BE2C (cell line): ENCODE data around the gene ZHX3.

ENCODE experiments used
- DNase-seq: peaks from one replicate; pipeline ENCODE4 v3.0.0-alpha.2; 2020
- H3K27me3 ChIP-seq: fragments of 250-450 bp; sonication (Bioruptor Pico); 2 replicates; pipeline ENCODE4 v1.5.1; 2020; ENCODE audit warnings: mild to moderate bottlenecking
- H3K36me3 ChIP-seq: fragments of 250-450 bp; sonication (Bioruptor Pico); 2 replicates; pipeline ENCODE4 v1.5.1; 2020; ENCODE audit warnings: mild to moderate bottlenecking
- H3K4me1 ChIP-seq: fragments of 250-450 bp; sonication (Bioruptor Pico); 2 replicates; pipeline ENCODE4 v1.5.1; 2020
- H3K4me3 ChIP-seq: 2 replicates; pipeline ENCODE4 v1.5.1; 2011; ENCODE audit warnings: low read depth, low read length
- H3K9me3 ChIP-seq: fragments of 250-450 bp; sonication (Bioruptor Pico); 2 replicates; pipeline ENCODE4 v1.5.1; 2020
- TF ChIP-seq, protein P1 (sequence below): IDR thresholded peaks from 2 replicates; pipeline ENCODE4 v1.5.1; 2012; ENCODE audit warnings: mild to moderate bottlenecking, low read depth, low read length

ZHX3 gene

GRCh38 chr20:41181567-41181966, 136.0 kb downstream of the ZHX3 start:
- no peak for DNase-seq
- TF ChIP-seq, protein P1, sequence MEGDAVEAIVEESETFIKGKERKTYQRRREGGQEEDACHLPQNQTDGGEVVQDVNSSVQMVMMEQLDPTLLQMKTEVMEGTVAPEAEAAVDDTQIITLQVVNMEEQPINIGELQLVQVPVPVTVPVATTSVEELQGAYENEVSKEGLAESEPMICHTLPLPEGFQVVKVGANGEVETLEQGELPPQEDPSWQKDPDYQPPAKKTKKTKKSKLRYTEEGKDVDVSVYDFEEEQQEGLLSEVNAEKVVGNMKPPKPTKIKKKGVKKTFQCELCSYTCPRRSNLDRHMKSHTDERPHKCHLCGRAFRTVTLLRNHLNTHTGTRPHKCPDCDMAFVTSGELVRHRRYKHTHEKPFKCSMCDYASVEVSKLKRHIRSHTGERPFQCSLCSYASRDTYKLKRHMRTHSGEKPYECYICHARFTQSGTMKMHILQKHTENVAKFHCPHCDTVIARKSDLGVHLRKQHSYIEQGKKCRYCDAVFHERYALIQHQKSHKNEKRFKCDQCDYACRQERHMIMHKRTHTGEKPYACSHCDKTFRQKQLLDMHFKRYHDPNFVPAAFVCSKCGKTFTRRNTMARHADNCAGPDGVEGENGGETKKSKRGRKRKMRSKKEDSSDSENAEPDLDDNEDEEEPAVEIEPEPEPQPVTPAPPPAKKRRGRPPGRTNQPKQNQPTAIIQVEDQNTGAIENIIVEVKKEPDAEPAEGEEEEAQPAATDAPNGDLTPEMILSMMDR: no peak
- H3K4me1 ChIP-seq: peaks cover 20% of the 10 kb centered on the region
- H3K27me3 ChIP-seq: no peaks in the 10 kb centered on the region
- no peak overlapping the region for H3K4me3 ChIP-seq
- peaks cover 9% of the 10 kb centered on the region for H3K36me3 ChIP-seq
- H3K9me3 ChIP-seq: no peaks in the 10 kb centered on the region

- Histone ChIP-seq H3K4me3 (no peak overlapping the region), H3K27me3 (no peaks in the 10 kb centered on the region), H3K4me1 (peaks cover 18% of the 10 kb centered on the region), H3K9me3 (no peaks in the 10 kb centered on the region), H3K36me3 (peaks cover 15% of the 10 kb centered on the region)
- TF ChIP-seq, protein P1: no peak
- no peak for DNase-seq
These were observed 136.8 kb downstream of the ZHX3 start for GRCh38 chr20:41180599-41181333.

- no peak for DNase-seq
- Histone ChIP-seq H3K4me1 (peaks cover 10% of the 10 kb centered on the region), H3K27me3 (no peaks in the 10 kb centered on the region), H3K36me3 (peaks cover 16% of the 10 kb centered on the region), H3K9me3 (no peaks in the 10 kb centered on the region), H3K4me3 (no peak overlapping the region)
- TF ChIP-seq, protein P1: no peak
These were observed 137.6 kb downstream of the ZHX3 start for GRCh38 chr20:41179961-41180360.

GRCh38 chr20:41178904-41179432, 138.6 kb downstream of the ZHX3 start:
- peak; percentile 67 for DNase-seq
- Histone ChIP-seq H3K36me3 (peaks cover 25% of the 10 kb centered on the region), H3K9me3 (no peaks in the 10 kb centered on the region), H3K4me1 (peaks cover 6% of the 10 kb centered on the region), H3K4me3 (no peak overlapping the region), H3K27me3 (no peaks in the 10 kb centered on the region)
- TF ChIP-seq, protein P1: no peak

DNA sequence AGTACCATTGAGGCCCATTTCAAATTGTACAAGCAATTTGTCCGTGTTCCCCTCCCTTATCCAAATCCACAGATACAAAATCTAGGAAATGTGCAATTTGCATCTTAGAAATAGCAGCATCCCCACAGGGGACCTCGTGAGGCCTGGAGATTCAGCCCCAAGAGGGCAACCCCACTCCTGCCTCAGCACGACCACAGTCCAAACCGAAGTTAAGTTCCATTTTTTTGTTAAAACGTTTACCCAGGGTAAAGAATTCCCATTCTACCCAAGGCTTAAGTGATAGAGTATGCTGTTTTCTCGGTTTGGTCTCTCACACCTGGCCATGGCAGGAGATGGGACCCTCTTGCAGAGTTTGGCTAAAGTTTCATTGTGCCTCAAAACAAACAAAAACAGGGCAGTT, 139.0 kb downstream of the ZHX3 start:
- DNase-seq: no peak
- TF ChIP-seq, protein P1: no peak
- H3K9me3 ChIP-seq: no peaks in the 10 kb centered on the region
- no peak overlapping the region for H3K4me3 ChIP-seq
- peaks cover 30% of the 10 kb centered on the region for H3K36me3 ChIP-seq
- H3K4me1 ChIP-seq: peaks cover 6% of the 10 kb centered on the region
- H3K27me3 ChIP-seq: no peaks in the 10 kb centered on the region

DNA sequence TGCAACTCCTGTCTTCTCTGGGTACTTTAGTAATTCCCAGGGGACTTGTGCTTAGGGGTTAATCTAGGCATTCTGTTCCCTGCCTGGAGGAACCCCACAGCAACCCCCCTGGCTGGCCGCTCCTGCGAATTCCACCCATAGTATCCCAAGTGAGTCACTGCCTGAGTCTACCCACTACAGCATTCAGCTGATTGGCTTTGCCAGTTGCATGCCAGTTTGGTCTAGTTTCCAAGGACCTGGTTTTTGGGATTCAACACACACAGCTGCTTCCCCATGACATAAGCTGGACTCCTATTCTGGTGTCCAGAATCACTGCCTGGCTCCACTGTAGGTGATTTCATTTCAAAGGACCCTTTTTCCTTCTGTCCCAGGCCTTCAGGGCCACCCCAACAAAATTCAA, 139.9 kb downstream of the ZHX3 start:
- H3K27me3 ChIP-seq: no peaks in the 10 kb centered on the region
- TF ChIP-seq, protein P1: no peak
- DNase-seq: no peak
- H3K4me3 ChIP-seq: no peak overlapping the region
- peaks cover 6% of the 10 kb centered on the region for H3K4me1 ChIP-seq
- no peaks in the 10 kb centered on the region for H3K9me3 ChIP-seq
- peaks cover 37% of the 10 kb centered on the region for H3K36me3 ChIP-seq
